SK-N-SH treated with all-trans-retinoic acid at 6 μM for 48 hours (cell line): ENCODE data around the gene CD300LB.

Source experiments
- ATAC-seq: fragments of 200-7000 bp; cut with Tn5 transposase; 3 replicates; pipeline ENCODE4 v1.9.1; 2020; ENCODE audit warnings: mild to moderate bottlenecking, moderate library complexity
- ARNTL ChIP-seq: fragments of 450-650 bp; formaldehyde crosslinking; IDR thresholded peaks from 2 replicates; pipeline ENCODE4 v1.5.0; 2020; ENCODE audit warnings: low read depth, mild to moderate bottlenecking, moderate library complexity, borderline replicate concordance
- BACH2 ChIP-seq: fragments of 250-450 bp; sonication (Bioruptor Pico); IDR thresholded peaks from 2 replicates; pipeline ENCODE4 v1.9.0; 2021; ENCODE audit warnings: mild to moderate bottlenecking, borderline replicate concordance
- CSDC2 ChIP-seq: fragments of 250-450 bp; sonication (Bioruptor Pico); IDR thresholded peaks from 2 replicates; pipeline ENCODE4 v1.5.0; 2020; ENCODE audit warnings: mild to moderate bottlenecking, moderate library complexity
- ESRRG ChIP-seq: fragments of 250-450 bp; sonication (Bioruptor Pico); IDR thresholded peaks from 2 replicates; pipeline ENCODE4 v1.6.1; 2021; ENCODE audit warnings: mild to moderate bottlenecking
- GLIS3 ChIP-seq: fragments of 250-450 bp; sonication (Bioruptor Pico); IDR thresholded peaks from 2 replicates; pipeline ENCODE4 v1.5.0; 2020; ENCODE audit warnings: mild to moderate bottlenecking, moderate library complexity
- ISL1 ChIP-seq: fragments of 250-450 bp; sonication (Bioruptor Pico); IDR thresholded peaks from 2 replicates; pipeline ENCODE4 v2.1.2; 2022; ENCODE audit warnings: mild to moderate bottlenecking, moderate library complexity
- OSR1 ChIP-seq: fragments of 250-450 bp; sonication (Bioruptor Pico); IDR thresholded peaks from 2 replicates; pipeline ENCODE4 v1.8.0; 2022; ENCODE audit warnings: moderate library complexity, mild to moderate bottlenecking, inconsistent platforms
- RARB ChIP-seq: fragments of 250-450 bp; sonication (Bioruptor Pico); IDR thresholded peaks from 2 replicates; pipeline ENCODE4 v1.8.0; 2021; ENCODE audit warnings: mild to moderate bottlenecking, moderate library complexity
- SNAI2 ChIP-seq: fragments of 250-450 bp; sonication (Bioruptor Pico); IDR thresholded peaks from 2 replicates; pipeline ENCODE4 v1.5.0; 2020; ENCODE audit warnings: mild to moderate bottlenecking, moderate library complexity
- TCF4 ChIP-seq: fragments of 250-450 bp; sonication (Bioruptor Pico); IDR thresholded peaks from 2 replicates; pipeline ENCODE4 v1.8.0; 2021; ENCODE audit warnings: mild to moderate bottlenecking, moderate library complexity, borderline replicate concordance
- TOX ChIP-seq: fragments of 250-450 bp; sonication (Bioruptor Pico); IDR thresholded peaks from 2 replicates; pipeline ENCODE4 v1.8.0; 2021; ENCODE audit warnings: mild to moderate bottlenecking, moderate library complexity, borderline replicate concordance
- ZC3H10 ChIP-seq: fragments of 250-450 bp; sonication (Bioruptor Pico); IDR thresholded peaks from 2 replicates; pipeline ENCODE4 v1.5.1; 2021; ENCODE audit warnings: mild to moderate bottlenecking, moderate library complexity
- ZFP3 ChIP-seq: fragments of 250-450 bp; sonication (Bioruptor Pico); IDR thresholded peaks from 2 replicates; pipeline ENCODE4 v1.5.0; 2020; ENCODE audit warnings: mild to moderate bottlenecking, moderate library complexity
- ZFP30 ChIP-seq: fragments of 450-650 bp; formaldehyde crosslinking; IDR thresholded peaks from 2 replicates; pipeline ENCODE4 v1.5.0; 2022; ENCODE audit warnings: mild to moderate bottlenecking, moderate library complexity
- ZNF565 ChIP-seq: fragments of 450-650 bp; formaldehyde crosslinking; conservative IDR thresholded peaks from 2 replicates; pipeline ENCODE4 v1.5.0; 2020; ENCODE audit warnings: low read depth, mild to moderate bottlenecking, moderate library complexity
- ZNF70 ChIP-seq: fragments of 450-650 bp; formaldehyde crosslinking; IDR thresholded peaks from 2 replicates; pipeline ENCODE4 v1.5.0; 2020; ENCODE audit warnings: mild to moderate bottlenecking, moderate library complexity
- ZNF8 ChIP-seq: fragments of 450-650 bp; formaldehyde crosslinking; IDR thresholded peaks from 2 replicates; pipeline ENCODE4 v1.5.0; 2020; ENCODE audit warnings: mild to moderate bottlenecking, moderate library complexity
- TF ChIP-seq, protein P1 (sequence below): fragments of 250-450 bp; sonication (Bioruptor Pico); IDR thresholded peaks from 2 replicates; pipeline ENCODE4 v1.5.1; 2020; ENCODE audit warnings: low read depth, mild to moderate bottlenecking, moderate library complexity
- TF ChIP-seq, protein P2 (sequence below): fragments of 250-450 bp; sonication (Bioruptor Pico); IDR thresholded peaks from 2 replicates; pipeline ENCODE4 v1.5.0; 2020; ENCODE audit warnings: mild to moderate bottlenecking, moderate library complexity
- TF ChIP-seq, protein P3 (sequence below): fragments of 250-450 bp; sonication (Bioruptor Pico); IDR thresholded peaks from 2 replicates; pipeline ENCODE4 v1.5.1; 2021; ENCODE audit warnings: mild to moderate bottlenecking, moderate library complexity
- TF ChIP-seq, protein P4 (sequence below): fragments of 250-450 bp; sonication (Bioruptor Pico); IDR thresholded peaks from 2 replicates; pipeline ENCODE4 v1.8.0; 2020; ENCODE audit warnings: mild to moderate bottlenecking, moderate library complexity, borderline replicate concordance
- TF ChIP-seq, protein P5 (sequence below): fragments of 250-450 bp; sonication (Bioruptor Pico); IDR thresholded peaks from 2 replicates; pipeline ENCODE4 v1.8.0; 2021; ENCODE audit warnings: low read depth, mild to moderate bottlenecking, moderate library complexity, borderline replicate concordance

The CD300LB gene

DNA sequence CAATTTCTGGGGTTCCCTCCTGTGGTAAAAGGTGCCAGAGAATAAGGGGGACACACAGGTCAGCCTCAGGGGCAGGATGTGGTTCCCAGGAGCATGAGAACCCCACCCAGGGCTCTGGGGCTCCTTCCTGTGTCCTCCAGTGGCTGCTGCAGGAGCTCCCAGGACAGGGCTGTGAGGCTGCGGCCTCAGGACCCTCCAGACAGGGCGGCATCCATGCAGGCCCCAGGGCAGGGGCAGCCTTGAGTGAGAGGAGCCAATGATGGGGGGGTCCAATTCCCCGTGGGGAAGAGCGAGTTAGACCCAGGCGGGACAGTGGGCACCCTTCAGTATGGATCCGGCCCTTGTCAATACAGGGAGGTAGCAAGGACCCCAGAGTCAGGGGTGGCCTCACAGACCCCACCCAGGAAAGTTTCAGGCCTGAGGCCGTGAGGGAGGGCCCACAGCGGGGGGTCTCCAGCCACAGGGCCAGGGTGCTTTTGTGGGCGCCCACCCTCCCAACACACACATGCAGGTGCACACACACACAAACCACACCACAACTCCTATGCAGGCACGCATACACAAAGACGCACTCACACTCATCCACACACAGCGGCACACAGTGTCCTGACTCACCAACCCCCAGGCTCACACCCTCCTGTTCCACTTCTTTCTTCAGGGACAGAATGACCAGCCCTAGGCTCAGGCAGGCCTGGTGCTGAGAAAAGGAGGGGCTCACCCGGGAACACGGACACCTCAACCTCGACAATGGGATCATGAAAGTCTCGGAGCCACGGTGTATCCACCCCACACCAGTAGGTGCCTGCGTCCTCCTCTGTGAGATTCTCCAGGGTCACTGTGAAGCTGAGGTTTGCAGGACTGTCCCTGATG lies 12.9 kb upstream of the CD300LB start:
- TF ChIP-seq CSDC2 (CRISPR knock-in tag): no peak
- TF ChIP-seq ZNF8 (CRISPR knock-in tag): no peak
- no peak for TF ChIP-seq ARNTL (CRISPR knock-in tag)
- no peak for TF ChIP-seq OSR1 (CRISPR knock-in tag)
- TF ChIP-seq, protein P1, sequence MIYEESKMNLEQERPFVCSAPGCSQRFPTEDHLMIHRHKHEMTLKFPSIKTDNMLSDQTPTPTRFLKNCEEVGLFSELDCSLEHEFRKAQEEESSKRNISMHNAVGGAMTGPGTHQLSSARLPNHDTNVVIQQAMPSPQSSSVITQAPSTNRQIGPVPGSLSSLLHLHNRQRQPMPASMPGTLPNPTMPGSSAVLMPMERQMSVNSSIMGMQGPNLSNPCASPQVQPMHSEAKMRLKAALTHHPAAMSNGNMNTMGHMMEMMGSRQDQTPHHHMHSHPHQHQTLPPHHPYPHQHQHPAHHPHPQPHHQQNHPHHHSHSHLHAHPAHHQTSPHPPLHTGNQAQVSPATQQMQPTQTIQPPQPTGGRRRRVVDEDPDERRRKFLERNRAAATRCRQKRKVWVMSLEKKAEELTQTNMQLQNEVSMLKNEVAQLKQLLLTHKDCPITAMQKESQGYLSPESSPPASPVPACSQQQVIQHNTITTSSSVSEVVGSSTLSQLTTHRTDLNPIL (CRISPR knock-in tag): no peak
- ATAC-seq: no peak

DNA sequence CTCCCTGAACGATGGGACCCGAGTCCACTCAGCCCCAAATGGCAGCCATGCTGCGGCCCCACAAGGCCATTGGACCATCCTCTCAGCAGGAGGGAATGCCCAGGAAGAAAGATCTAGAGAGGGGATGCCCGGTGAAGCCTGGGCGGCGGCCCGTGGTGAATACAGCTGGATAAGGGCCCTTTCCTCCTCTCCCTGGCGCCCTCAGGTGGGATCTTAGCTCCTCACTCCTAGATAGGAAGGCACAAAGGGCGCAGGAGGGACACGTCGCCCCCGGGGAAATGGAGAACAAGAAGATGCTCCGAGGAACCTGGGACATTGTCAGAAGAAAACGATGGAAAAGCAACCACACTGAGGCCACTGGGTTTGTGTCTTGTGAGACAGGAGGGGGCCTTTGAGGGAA lies 12.1 kb upstream of the CD300LB start:
- ATAC-seq: no peak
- TF ChIP-seq ZNF70 (CRISPR knock-in tag) (no peak), RARB (CRISPR knock-in tag) (no peak), ZC3H10 (CRISPR knock-in tag) (no peak), SNAI2 (no peak), BACH2 (CRISPR knock-in tag) (no peak), ZFP3 (CRISPR knock-in tag) (no peak), TCF4 (CRISPR knock-in tag) (no peak), ZNF8 (CRISPR knock-in tag) (no peak)
- TF ChIP-seq, protein P2, sequence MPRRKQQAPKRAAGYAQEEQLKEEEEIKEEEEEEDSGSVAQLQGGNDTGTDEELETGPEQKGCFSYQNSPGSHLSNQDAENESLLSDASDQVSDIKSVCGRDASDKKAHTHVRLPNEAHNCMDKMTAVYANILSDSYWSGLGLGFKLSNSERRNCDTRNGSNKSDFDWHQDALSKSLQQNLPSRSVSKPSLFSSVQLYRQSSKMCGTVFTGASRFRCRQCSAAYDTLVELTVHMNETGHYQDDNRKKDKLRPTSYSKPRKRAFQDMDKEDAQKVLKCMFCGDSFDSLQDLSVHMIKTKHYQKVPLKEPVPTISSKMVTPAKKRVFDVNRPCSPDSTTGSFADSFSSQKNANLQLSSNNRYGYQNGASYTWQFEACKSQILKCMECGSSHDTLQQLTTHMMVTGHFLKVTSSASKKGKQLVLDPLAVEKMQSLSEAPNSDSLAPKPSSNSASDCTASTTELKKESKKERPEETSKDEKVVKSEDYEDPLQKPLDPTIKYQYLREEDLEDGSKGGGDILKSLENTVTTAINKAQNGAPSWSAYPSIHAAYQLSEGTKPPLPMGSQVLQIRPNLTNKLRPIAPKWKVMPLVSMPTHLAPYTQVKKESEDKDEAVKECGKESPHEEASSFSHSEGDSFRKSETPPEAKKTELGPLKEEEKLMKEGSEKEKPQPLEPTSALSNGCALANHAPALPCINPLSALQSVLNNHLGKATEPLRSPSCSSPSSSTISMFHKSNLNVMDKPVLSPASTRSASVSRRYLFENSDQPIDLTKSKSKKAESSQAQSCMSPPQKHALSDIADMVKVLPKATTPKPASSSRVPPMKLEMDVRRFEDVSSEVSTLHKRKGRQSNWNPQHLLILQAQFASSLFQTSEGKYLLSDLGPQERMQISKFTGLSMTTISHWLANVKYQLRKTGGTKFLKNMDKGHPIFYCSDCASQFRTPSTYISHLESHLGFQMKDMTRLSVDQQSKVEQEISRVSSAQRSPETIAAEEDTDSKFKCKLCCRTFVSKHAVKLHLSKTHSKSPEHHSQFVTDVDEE (CRISPR knock-in tag): no peak
- TF ChIP-seq, protein P1 (CRISPR knock-in tag): no peak

DNA sequence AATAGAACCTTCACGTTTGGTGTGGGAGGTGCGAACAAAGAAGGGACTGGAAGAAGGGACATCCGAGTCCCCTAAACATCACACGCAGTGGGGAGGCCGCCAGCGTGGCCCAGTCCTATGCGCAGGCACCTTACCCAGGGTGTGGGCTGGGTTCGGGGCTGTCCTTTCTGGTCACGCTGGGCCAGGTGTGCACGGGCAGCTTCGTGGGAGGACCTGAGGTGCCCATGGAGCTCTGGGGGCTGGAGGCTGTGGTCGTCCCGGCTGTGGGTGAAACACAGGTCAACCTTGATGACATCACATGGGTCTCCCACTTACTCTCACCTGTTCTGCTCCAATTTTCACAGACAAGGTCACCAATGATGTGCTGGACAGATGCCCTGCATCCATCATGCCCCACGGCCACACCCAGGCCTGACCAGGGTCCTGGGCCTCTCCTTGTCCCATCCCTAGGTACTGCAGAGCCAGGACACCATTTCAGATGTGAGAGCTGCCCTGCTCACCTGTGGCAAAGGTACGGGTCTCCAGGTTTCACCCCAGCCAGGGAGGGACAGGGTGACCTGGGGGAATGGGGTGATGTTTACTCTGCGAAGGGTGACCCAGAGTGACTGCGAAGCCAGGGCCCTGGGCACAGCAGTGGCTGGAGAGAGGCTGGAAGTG lies 11.6 kb upstream of the CD300LB start:
- no peak for ATAC-seq
- TF ChIP-seq ZFP3 (CRISPR knock-in tag) (no peak), ARNTL (CRISPR knock-in tag) (no peak), ZFP30 (CRISPR knock-in tag) (no peak), ZNF8 (CRISPR knock-in tag) (no peak), ZNF565 (CRISPR knock-in tag) (no peak), ZNF70 (CRISPR knock-in tag) (no peak), ISL1 (no peak), SNAI2 (no peak), TOX (CRISPR knock-in tag) (no peak), OSR1 (CRISPR knock-in tag) (no peak), GLIS3 (CRISPR knock-in tag) (no peak), RARB (CRISPR knock-in tag) (no peak), ESRRG (CRISPR knock-in tag) (no peak), ZC3H10 (CRISPR knock-in tag) (no peak), TCF4 (CRISPR knock-in tag) (no peak)
- TF ChIP-seq, protein P3, sequence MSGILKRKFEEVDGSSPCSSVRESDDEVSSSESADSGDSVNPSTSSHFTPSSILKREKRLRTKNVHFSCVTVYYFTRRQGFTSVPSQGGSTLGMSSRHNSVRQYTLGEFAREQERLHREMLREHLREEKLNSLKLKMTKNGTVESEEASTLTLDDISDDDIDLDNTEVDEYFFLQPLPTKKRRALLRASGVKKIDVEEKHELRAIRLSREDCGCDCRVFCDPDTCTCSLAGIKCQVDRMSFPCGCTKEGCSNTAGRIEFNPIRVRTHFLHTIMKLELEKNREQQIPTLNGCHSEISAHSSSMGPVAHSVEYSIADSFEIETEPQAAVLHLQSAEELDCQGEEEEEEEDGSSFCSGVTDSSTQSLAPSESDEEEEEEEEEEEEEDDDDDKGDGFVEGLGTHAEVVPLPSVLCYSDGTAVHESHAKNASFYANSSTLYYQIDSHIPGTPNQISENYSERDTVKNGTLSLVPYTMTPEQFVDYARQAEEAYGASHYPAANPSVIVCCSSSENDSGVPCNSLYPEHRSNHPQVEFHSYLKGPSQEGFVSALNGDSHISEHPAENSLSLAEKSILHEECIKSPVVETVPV (CRISPR knock-in tag): no peak
- TF ChIP-seq, protein P2 (CRISPR knock-in tag): no peak
- TF ChIP-seq, protein P4, sequence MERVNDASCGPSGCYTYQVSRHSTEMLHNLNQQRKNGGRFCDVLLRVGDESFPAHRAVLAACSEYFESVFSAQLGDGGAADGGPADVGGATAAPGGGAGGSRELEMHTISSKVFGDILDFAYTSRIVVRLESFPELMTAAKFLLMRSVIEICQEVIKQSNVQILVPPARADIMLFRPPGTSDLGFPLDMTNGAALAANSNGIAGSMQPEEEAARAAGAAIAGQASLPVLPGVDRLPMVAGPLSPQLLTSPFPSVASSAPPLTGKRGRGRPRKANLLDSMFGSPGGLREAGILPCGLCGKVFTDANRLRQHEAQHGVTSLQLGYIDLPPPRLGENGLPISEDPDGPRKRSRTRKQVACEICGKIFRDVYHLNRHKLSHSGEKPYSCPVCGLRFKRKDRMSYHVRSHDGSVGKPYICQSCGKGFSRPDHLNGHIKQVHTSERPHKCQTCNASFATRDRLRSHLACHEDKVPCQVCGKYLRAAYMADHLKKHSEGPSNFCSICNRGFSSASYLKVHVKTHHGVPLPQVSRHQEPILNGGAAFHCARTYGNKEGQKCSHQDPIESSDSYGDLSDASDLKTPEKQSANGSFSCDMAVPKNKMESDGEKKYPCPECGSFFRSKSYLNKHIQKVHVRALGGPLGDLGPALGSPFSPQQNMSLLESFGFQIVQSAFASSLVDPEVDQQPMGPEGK (CRISPR knock-in tag): no peak
- TF ChIP-seq, protein P5, sequence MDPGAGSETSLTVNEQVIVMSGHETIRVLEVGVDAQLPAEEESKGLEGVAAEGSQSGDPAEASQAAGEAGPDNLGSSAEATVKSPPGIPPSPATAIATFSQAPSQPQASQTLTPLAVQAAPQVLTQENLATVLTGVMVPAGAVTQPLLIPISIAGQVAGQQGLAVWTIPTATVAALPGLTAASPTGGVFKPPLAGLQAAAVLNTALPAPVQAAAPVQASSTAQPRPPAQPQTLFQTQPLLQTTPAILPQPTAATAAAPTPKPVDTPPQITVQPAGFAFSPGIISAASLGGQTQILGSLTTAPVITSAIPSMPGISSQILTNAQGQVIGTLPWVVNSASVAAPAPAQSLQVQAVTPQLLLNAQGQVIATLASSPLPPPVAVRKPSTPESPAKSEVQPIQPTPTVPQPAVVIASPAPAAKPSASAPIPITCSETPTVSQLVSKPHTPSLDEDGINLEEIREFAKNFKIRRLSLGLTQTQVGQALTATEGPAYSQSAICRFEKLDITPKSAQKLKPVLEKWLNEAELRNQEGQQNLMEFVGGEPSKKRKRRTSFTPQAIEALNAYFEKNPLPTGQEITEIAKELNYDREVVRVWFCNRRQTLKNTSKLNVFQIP: no peak
